Left lung (tissue), 10 donors: ENCODE results near the gene CYB561. TPM values are rescaled to one million over a fixed set of nuclear protein-coding genes. Genes with fewer than 3 reads are reported as not detected.

Experiments used
- ATAC-seq: fragments of 200-7000 bp; cut with Tn5 transposase; one replicate; pipeline ENCODE4 v1.9.1; 2020; ENCODE audit warnings: moderate library complexity
- DNase-seq, 4 donors: peaks; one replicate each; pipeline ENCODE4 v3.0.0-alpha.2; 2013 to 2020
- H3K27ac ChIP-seq, 2 donors: fragments of 200-600 bp; sonication (generic) in 1 of 2; one replicate each; pipeline versions ENCODE4 v1.5.0 to v1.8.0; 2020 to 2021
- H3K27me3 ChIP-seq, 2 donors: fragments of 200-600 bp; sonication (generic) in 1 of 2; one replicate each; pipeline versions ENCODE4 v1.5.0 to v1.8.0; 2020 to 2021
- H3K36me3 ChIP-seq, 2 donors: fragments of 200-600 bp; sonication (generic) in 1 of 2; one replicate each; pipeline versions ENCODE4 v1.5.0 to v1.8.0; 2020 to 2021
- H3K4me1 ChIP-seq, 2 donors: fragments of 200-600 bp; one replicate each; pipeline ENCODE4 v1.8.0; 2021
- H3K4me3 ChIP-seq, 2 donors: fragments of 200-600 bp; sonication (generic) in 1 of 2; one replicate each; pipeline versions ENCODE4 v1.5.0 to v1.8.0; 2020 to 2021; ENCODE audit warnings: mild to moderate bottlenecking in 1 of 2
- H3K9me3 ChIP-seq, 2 donors: fragments of 200-600 bp; sonication (generic) in 1 of 2; one replicate each; pipeline versions ENCODE4 v1.5.0 to v1.8.0; 2020 to 2021
- CTCF ChIP-seq, 2 donors: fragments of 200-600 bp; sonication (generic) in 1 of 2; IDR thresholded peaks; one replicate each; pipeline versions ENCODE4 v1.5.0 to v1.8.0; 2021; ENCODE audit warnings: antibody characterized with exemption in 2 of 2
- intact Hi-C, 2 donors: fragments of 100-400 bp; cut with DNase I; formaldehyde crosslinking; loops; one replicate each; pipeline versions ENCODE4 v1.11.2 to v1.14.2; 2022
- polyA plus RNA-seq, 6 donors: library from polyadenylated mRNA; unstranded; fragments of 120-200 nt; gene quantifications; one replicate each; pipeline ENCODE4 v1.2.1, GENCODE V29; 2013; ENCODE audit not compliant: insufficient read length in 6 of 6
- total RNA-seq, 2 donors: library from RNA; stranded (reverse); fragmentation: NEBNext Ultra II Directional; extraction: Animal tissue kit (Norgen Biotek cat#: 25700); gene quantifications; one replicate each; pipeline ENCODE4 v1.2.1, GENCODE V29; 2021
- donor health status: DM: no; HTN: yes; CAD: no.
- donor health status: DM: no; HTN: no; CAD: no.

CYB561 gene
- total and polyA plus RNA-seq, 8 donors, result 25.9 to 76.4 (median 33.4) TPM

DNA sequence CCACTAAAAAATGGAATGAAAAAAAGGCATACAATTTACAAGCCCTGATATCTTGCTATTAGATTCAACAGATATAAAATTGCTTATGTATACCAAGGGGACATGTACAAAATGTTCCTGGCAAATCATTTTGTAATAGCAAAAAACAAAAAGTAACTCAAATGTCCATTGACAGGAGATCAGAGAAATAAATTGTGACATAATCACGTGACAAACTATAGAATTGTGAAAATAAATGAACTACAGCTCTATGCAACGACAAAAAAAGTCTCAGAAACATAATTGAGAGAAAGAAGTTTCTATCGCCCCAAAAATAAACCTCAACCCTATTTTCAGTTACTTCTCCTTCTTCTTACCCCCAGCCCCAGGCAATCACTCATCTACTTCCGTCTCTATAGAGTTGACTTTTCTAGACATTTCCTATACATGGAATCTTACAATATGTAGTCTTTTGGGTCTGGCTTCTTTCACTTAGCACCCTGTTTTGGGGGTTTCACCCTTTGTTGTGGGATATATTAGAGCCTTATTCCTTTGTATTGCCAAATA lies 18.7 kb upstream of the CYB561 start:
- DNase-seq (no peak), ATAC-seq (no peak)
- no peak overlapping the region for H3K4me3 ChIP-seq
- H3K4me1 ChIP-seq, result peaks cover 0 to 34% of the 10 kb centered on the region in 2 donors
- no peaks in the 10 kb centered on the region for H3K27me3 ChIP-seq
- no peaks in the 10 kb centered on the region for H3K36me3 ChIP-seq
- no peak for TF ChIP-seq CTCF (IDR thresholded peaks at IDR 0.05)
- intact Hi-C loops, result no loop called here
- no peaks in the 10 kb centered on the region for H3K9me3 ChIP-seq
- H3K27ac ChIP-seq, result no peak overlapping the region

DNA sequence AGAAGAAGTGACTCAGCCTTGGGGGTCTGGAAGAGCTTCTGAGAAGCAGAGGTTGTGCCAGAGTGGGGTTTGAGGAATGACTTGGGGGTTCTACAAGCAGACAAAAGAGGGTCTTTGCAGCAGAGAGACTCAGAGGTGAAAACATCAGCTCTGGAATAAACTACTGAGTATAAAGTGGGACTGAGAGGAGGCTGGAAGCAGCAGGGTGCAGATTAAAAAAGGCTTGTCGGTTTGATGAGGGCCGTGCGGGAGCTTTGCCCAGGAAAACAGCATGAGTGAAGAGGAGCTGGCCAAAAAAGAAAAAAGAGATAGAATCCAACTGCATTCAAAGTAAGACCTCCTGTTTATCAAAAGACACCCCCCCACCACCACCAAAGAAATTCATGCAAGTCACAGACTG lies 17.7 kb upstream of the CYB561 start:
- TF ChIP-seq CTCF (IDR thresholded peaks at IDR 0.05), result no peak
- DNase-seq (no peak), ATAC-seq (no peak)
- H3K36me3 ChIP-seq, result no peaks in the 10 kb centered on the region
- H3K27me3 ChIP-seq, result no peaks in the 10 kb centered on the region
- intact Hi-C loops, result no loop called here
- H3K27ac ChIP-seq, result no peak overlapping the region
- H3K4me3 ChIP-seq, result no peak overlapping the region
- no peaks in the 10 kb centered on the region for H3K9me3 ChIP-seq
- peaks cover 0 to 34% of the 10 kb centered on the region in 2 donors for H3K4me1 ChIP-seq

DNA sequence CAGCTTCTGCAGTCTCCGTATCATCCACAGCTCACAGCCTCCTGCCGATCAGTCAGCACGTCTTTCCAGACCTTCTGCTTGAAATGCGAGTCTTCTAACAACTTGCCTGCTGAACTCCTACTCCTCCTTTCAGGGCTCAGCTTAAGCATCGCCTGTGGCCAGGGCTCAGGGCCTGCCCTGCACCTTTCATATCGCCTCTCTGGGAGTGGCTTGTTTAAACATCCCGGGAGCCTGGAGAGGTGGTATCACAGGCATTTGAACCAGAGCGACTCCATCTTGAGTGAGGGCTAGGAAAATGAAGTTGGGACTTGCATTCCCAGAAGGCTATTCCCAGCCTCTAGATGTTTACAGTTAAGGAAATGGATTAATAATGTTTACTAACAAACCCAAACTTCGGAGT lies 13.9 kb upstream of the CYB561 start:
- Histone ChIP-seq H3K4me1 (peaks cover 0 to 38% of the 10 kb centered on the region in 2 donors), H3K36me3 (no peaks in the 10 kb centered on the region), H3K4me3 (no peak overlapping the region), H3K27ac (no peak overlapping the region), H3K9me3 (no peaks in the 10 kb centered on the region), H3K27me3 (no peaks in the 10 kb centered on the region)
- no peak for TF ChIP-seq CTCF (IDR thresholded peaks at IDR 0.05)
- ATAC-seq (no peak), DNase-seq (peak in 1 of 4 donors; percentile 12)
- intact Hi-C loops, result no loop called here

GRCh38 chr17:63458478-63458877 lies 12.4 kb upstream of the CYB561 start:
- no peaks in the 10 kb centered on the region for H3K27me3 ChIP-seq
- H3K27ac ChIP-seq, result no peak overlapping the region
- H3K4me1 ChIP-seq, result peaks cover 0 to 39% of the 10 kb centered on the region in 2 donors
- ATAC-seq (no peak), DNase-seq (peak in 1 of 4 donors; percentile 16)
- no peak for TF ChIP-seq CTCF (IDR thresholded peaks at IDR 0.05)
- H3K36me3 ChIP-seq, result no peaks in the 10 kb centered on the region
- intact Hi-C loops, result no loop called here
- H3K4me3 ChIP-seq, result no peak overlapping the region
- H3K9me3 ChIP-seq, result no peaks in the 10 kb centered on the region

- peaks cover 0 to 2% of the 10 kb centered on the region in 2 donors for H3K27me3 ChIP-seq
- H3K9me3 ChIP-seq, result no peaks in the 10 kb centered on the region
- no peak overlapping the region for H3K27ac ChIP-seq
- TF ChIP-seq CTCF (IDR thresholded peaks at IDR 0.05), result no peak
- no peak for ATAC-seq
- H3K4me3 ChIP-seq, result no peak overlapping the region
- no peaks in the 10 kb centered on the region for H3K36me3 ChIP-seq
- peak in 1 of 4 donors; percentile 43 for DNase-seq
- peaks cover 0 to 10% of the 10 kb centered on the region in 2 donors for H3K4me1 ChIP-seq
- intact Hi-C loops, result no loop called here
Measured at GRCh38 chr17:63455417-63455816, 9.3 kb upstream of the CYB561 start.
